HG02973 (cell line): ENCODE data around the gene RCBTB1.
"Not testable (repeated sequence)": the region's sequence is repeated elsewhere in the genome, so short reads cannot be mapped to it uniquely, and the experiment has no call there.

Source experiments
- ATAC-seq: cut with Tn5 transposase; IDR thresholded peaks from one replicate; pipeline ENCODE4 v1.9.1; 2021; ENCODE audit warnings: moderate library complexity; ENCODE audit not compliant: unreplicated experiment

The RCBTB1 gene

DNA sequence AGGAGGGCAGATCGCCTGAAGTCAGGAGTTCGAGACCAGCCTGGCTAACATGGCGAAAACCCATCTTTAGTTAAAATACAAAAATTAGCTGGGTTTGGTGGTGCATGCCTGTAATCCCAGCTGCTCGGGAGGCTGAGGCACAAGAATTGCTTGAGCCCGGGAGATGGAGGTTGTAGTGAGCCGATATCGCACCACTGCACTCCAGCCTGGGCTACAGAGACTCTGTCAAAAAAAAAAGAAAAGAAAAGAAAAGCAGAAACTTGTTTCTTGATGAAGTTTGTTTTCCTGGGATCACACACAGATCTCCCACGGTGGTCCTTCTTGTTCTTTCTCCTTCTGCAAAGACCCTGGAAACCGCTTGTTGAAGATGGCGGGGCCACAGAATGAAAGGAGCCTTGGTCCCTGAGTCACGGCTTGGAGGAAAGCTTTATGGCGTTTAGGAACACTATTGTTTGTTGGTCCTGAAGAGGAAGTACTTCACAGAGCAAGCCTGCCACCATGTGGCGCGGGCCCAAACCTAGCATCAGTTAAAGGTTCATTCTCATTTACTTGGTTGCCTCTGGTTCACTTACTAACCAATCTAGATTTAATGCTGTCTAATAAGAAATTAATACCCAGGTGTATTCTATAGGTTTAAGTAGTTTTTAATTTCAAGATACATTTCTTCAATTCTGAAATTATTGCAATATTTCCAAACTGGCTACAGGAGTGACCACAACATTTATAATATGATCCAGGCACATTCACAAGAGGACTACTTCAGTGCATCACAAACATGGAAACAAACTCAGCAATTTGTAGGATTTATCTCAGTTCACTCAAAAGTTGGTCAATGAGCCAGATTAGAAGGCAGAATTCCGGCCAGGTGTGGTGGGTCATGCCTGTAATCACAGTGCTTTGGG is 21.6 kb upstream of the RCBTB1 start:
- peak; percentile 90 for ATAC-seq

DNA sequence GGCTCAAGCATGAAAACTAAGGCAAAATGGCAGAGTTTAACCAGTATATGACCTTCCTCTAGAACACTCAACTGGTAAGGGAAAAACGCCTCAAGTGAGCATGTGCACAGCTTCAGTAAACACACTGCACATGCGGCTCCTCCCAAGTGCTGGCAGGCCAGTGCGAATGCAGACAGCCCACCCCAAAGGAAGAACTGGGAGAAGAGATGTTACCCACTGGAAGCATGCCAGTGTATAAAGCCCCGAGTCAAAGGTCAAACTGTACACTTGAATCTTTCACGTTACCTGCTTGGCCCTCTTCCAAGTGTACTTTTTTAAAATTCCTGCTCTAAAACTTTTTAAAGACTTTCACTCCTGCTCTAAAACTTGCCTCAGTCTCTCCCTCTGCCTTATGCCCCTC is 19.2 kb upstream of the RCBTB1 start:
- no peak for ATAC-seq

DNA sequence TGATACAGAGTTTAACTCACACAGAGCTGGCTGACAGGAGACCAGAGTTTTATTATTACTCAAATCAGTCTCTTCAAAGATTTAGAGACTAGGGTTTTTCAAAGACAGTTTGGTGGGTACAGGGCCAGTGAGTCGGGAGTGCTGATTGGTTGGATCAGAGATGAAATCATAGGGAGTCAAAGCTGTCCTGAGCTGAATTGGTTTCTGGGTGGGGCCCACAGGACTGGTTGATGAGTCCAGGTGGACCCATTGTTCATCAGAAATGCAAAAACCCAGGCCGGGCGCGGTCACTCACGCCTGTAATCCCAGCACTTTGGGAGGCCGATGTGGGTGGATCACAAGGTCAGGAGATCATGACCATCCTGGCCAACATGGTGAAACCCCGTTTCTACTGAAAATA is 17.3 kb upstream of the RCBTB1 start:
- not testable (repeated sequence) for ATAC-seq

DNA sequence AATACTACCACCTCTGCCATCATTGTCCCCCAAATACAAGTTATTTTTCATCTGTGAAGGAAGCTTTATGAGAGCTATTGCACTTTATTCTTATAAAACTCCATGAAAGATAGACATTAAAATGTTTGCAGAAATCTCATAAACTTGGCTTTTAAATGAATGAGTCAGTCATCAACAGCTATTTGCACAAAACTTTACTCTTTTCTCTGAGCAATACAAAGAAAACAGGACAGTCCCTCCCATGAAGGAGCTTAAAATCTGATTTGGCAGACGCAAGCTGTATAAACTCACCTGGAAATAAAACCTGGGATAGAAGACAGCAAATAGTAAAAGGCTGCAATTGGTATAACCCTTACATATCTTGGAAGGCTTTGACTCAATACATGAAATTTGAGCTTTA is 16.6 kb upstream of the RCBTB1 start:
- ATAC-seq: no peak

DNA sequence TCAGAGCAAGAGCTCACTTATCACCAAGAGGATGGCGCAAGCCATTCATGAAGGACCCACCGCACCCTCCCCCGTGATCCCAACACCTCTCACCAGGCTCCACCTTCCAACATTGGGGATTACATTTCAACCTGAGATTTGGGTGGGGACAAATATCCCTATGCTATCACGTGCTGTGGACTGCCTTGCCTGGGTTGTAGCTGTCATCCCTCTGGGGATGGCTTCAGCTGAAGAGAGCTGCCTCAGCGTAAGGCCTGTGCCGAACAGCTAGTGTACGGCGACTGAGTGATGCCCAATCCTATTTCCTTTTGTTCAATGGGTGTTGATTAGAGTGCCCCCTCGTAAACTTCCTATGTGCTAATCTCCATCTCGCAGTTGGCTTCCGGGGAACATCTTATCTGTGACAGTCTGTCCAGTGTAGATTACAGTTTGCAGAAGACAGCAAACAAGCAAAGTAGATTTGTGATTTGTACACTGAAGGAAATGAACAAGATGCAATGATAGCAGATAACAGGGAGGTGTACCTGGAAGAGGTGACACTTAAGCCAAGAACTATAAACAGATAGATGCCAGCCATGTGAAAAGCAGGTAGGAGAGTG is 11.8 kb upstream of the RCBTB1 start:
- ATAC-seq: no peak

DNA sequence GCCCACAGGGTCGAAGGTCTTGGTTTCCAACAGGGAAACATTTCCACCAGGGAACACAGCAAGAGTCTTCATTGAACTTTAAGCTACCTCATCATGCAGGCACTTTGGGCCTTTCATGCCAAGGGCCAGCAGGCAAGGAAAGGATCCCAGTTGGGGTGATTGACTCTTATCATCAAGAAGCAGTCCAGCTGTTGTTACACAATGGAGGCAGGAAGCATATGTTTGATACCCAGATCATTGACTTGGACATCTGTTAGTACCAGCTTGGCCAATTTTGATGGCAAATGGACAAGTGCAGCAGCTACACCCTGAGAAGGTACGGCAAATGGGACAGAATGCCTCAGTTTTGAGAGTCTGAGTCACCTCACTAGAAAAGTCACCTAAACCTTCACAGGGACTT is 10.9 kb upstream of the RCBTB1 start:
- ATAC-seq: no peak

DNA sequence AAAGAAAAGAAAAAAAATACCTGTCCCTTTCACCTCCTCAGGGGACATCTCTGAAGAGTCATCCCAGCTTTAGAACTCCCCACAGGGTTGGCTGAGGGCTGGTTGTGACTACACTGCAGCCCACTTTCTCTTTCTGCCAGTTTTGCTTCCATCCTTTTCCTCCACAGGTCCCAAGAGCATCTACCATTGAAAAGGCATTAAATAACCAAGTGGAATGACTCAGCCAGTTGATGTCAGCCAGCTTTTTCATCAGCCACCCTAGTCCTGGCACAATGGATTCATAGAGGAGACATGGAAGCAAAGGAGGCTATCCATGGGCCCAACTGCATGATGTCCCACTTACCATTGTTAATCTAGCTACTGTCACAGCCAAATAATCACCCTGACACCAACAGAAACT is 9.2 kb upstream of the RCBTB1 start:
- no peak for ATAC-seq

DNA sequence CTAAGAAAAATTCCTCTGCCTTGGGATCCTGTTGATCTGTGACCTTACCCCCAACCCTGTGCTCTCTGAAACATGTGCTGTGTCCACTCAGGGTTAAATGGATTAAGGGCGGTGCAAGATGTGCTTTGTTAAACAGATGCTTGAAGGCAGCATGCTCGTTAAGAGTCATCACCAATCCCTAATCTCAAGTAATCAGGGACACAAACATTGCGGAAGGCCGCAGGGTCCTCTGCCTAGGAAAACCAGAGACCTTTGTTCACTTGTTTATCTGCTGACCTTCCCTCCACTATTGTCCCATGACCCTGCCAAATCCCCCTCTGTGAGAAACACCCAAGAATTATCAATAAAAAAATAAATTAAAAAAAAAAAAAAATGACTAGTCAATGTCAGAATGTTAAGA is 8.5 kb upstream of the RCBTB1 start:
- ATAC-seq: not testable (repeated sequence)

DNA sequence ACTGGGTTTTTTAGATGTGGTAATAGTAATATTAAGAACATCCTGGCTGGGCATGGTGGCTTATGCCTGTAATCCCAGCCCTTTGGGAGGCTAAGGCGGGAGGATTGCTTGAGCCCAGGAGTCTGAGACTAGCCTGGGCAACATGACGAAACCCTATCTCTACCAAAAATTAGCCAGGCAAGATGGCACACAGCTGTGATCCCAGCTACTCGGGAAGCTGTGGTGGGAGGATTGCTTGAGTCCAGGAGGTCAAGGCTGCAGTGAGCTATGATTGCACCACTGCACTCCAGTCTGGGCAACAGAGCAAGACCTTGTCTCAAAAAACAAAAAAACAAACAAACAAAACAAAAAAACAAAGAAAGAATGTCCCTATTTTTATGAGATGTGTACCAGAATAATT is 5.4 kb upstream of the RCBTB1 start:
- not testable (repeated sequence) for ATAC-seq

DNA sequence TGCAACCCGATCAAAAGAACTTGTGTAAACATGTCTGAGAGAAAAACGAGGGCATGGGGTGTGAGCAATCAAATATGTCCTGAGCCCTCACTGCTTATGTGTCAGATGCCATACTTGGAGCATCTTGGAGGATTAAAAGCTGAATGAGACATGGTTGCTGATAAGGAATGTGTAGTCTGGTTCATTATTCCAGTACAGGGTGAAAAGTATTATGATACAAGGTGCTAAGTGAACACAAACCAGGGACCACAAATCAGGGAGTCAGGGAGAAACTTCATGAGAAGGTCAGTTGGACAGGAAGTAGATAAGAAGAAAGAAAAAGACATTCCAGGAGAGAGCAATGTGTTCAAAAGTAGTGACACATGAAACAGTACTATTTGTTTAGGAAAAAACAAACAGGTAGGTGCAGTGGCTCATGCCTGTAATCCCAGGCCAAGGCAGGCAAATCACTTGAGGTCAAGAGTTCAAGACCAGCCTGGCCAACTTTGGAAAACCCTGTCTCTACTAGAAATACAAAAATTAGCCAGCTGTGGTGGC is 2.0 kb upstream of the RCBTB1 start:
- no peak for ATAC-seq

DNA sequence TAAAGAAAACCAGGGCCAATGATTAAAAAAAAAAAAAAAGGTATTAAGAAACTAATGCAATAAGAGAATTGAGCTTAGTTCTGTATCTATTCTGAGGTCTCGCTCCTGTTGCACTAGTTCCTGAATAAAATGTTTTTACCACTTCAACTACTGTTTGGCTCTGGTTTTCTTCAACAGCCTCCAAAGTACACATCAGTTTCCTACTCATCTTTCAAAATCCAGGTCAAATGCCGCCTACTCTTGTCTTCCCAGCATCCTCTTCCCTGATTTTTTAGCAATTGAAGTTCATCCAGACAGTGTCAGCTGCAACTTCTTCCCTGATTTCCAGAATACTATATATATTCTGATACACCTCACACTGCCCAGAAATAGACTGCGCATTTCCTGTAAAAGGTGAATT is 1.4 kb upstream of the RCBTB1 start:
- no peak for ATAC-seq

DNA sequence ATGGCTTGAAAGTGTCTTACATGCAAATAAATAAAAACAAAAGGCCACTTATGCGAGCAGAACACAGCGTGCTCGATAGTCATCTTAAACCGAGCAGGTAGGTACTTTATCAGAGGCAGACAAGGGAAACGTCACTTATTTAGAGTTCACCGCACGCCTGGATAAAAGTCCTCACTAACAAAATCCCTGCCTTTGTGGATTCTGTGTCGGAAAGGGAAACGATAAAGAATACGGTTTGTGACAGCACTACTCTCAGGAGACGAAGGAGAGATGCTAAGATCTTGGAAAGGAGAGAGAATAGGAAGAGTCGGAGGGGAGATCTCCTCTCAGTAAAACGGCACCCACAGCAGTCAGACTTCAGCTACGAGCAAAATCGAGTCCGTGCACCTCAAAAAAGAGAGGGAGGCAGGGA is 581 bp downstream of the RCBTB1 start:
- peak; percentile 20 for ATAC-seq

DNA sequence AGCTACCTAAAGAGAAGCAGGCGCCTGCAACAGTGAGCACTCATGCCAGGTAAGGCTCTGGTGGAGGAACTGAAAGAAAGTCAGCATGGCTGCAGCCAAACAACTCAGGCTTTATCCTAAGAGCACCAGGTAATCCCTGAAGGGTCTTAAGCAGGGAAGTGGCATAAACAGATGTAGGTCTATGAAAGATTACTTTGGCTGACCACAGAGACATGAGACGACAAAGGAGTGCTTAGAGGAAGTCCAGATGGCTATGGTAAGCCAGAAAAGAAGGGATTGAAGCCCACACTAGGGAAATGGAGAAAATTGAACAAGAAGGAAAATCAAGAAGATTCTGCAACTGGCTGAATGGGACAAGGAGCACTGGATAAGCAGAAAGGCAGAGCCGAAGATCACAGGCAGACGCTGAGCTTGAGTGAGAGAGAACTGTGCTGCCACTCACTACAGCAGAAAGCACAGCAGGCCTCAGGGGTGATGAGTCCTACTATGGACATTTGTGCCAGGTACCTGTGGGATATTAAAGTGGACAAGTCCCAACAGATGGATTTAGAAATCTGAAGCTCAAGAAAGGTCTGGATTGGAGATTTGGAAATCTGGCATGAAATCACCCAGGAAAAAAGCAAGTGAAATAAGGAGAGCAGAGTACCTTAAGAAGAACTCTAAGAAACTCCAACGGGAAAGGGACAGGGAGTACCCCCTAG is 4.2 kb downstream of the RCBTB1 start:
- ATAC-seq: no peak

DNA sequence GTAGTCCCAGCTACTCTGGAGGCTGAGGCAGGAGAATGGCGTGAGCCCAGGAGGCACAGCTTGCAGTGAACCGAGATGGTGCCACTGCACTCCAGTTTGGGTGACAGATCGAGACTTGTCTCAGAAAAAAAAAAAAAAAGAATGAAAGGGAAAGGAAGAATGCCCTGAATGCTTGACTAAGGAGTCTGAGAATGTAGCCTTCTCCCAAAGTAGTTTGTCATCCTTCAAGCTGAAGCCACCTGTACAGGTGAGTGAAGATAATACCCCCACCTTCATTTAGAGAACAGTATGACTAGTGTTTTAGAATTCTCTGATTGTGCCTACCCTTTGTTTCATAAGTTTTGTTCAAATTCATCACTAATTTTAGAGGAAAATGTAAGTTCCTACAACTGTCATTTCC is 5.9 kb downstream of the RCBTB1 start:
- no peak for ATAC-seq

DNA sequence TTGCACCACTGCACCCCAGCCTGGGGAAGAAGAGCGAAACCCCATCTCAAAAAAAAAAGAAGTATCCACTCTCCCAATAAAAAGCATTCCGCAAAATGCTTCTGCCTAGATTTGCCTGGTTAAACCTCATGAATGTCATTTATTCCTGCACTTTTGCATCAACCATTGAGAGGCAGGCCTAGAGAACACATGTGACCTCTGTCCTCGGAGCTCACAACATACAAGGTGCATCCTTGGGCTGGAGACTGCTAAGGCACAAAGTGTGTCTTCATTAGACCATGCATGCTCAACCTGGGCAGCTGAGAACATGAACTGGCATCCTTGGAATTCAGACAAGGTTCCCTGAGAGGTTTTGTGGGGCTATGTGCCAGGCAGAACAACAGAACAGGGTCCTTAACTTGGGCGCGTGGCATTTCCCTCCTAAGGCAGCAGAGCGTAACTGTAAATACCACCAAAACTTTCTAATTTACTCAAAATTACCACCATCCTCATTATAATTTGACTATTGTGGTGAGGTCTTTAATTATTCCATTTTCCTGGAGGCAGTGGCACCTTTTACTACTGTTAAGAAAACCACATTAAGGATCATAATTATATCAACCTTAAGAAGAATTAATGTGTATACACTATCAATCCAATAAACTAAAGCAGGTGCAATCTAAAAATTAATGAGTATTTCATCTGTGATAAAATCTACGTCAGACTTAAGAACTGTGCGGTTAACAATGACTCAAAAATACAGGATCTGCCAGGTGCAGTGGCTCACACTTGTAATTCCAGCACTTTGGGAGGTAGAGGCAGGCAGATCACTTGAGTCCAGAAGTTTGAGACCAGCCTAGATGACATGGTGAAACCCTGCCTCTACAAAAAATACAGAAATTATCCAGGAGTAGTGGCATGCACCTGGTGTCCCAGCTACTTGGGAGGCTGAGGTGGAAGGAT is 13.8 kb downstream of the RCBTB1 start:
- no peak for ATAC-seq

DNA sequence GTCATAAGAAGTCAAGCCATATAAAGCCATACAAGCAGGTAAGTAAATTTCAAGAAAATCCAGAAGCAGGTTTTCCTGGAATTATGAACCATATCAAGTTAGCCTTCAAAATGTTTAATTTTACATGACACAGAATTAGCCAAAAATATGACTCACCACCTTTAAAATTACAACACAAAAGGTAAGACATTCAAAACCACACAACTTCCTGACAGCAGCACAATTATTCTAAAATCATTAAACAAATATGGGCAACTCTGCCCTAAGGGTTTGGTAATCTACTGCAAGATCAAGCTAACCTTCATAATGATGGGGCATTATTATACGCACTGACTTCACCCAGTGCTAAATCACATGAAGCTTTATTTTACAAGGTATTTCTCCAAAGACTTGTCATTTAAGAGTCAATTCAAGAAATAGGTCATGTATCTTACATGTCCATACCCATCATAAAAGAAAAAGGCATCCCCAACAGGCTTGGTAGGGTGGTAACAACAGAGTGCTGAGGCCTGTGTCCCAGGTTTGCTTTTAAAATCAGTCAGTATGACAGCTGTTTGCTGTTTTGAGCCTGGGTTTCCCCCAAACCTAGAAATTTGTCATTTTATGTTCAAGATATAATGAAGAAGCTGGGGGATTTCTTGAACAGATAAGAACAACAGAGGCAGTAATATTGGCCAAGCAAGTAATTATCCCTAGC is 15.2 kb downstream of the RCBTB1 start:
- peak; percentile 46 for ATAC-seq

DNA sequence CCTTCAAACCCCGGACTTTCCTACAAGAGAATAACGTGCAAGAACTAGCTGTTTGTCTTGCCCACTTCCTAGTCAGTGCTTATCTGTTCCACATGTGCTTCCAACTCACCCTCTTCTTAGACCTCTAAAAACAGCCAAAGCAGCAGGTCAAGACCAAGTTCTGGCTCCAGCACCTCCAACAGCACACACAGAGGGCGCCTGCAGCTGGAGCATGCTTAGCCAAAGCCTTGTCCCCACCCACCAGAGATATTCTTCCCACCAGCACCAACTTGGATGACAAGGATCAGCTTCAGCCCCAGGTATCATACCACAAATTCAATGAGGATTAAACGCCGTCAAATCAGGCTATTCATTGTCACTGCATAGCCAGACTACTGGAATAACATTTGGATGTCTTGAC is 17.9 kb downstream of the RCBTB1 start:
- ATAC-seq: no peak

DNA sequence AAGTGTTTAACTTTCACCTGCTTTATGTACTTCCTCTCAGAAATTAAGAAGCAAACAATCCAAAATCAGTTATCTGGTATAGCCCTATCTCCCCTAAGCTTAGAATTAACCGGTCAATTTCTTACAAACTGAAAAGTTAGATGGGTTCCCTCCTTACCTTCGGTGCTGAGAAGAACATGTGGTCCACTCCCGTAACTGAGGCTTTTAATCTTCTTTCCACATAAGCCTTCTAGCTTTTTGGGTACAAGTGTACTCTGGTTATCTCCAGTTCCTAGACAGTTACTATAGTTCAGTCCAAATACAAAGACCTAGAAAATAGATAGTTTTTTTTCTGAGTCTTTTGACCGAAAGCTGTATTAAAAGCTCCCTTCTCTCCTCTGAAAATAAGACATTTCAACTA is 18.9 kb downstream of the RCBTB1 start:
- no peak for ATAC-seq

DNA sequence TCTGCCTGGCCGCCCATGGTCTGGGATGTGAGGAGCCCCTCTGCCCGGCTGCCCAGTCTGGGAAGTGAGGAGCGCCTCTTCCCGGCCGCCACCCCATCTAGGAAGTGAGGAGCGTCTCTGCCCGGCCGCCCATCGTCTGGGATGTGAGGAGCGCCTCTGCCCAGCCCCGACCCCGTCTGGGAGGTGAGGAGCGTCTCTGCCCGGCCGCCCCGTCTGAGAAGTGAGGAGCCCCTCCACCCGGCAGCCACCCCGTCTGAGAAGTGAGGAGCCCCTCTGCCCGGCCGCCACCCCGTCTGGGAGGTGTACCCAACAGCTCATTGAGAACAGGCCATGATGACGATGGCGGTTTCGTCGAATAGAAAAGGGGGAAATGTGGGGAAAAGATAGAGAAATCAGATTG is 19.9 kb downstream of the RCBTB1 start:
- not testable (repeated sequence) for ATAC-seq

DNA sequence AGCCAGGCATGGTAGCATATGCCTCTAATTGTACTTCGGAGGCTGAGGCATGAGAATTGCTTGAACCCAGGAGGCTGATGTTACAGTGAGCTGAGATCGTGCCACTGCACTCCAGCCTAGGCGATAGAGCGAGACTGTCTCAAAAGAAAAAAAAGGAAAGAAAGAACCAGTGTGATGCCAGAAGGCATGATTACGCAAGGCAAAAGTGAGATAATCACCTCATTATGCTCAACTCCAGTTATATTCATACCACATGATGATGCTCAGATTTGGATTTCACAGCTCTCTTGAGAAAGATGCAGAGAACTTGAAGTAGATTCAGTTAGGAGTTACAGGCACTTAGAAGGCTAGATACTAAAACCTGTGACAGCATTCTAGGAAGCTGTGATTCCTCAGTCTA is 21.8 kb downstream of the RCBTB1 start:
- no peak for ATAC-seq
